CD4-positive, alpha-beta T cell treated with Interleukin-21 for 1 hour (primary cell): ENCODE results near the gene FGF11.

ENCODE experiments used
- DNase-seq: peaks from one replicate; pipeline ENCODE4 v3.0.0-alpha.2; 2020

The FGF11 gene

DNA sequence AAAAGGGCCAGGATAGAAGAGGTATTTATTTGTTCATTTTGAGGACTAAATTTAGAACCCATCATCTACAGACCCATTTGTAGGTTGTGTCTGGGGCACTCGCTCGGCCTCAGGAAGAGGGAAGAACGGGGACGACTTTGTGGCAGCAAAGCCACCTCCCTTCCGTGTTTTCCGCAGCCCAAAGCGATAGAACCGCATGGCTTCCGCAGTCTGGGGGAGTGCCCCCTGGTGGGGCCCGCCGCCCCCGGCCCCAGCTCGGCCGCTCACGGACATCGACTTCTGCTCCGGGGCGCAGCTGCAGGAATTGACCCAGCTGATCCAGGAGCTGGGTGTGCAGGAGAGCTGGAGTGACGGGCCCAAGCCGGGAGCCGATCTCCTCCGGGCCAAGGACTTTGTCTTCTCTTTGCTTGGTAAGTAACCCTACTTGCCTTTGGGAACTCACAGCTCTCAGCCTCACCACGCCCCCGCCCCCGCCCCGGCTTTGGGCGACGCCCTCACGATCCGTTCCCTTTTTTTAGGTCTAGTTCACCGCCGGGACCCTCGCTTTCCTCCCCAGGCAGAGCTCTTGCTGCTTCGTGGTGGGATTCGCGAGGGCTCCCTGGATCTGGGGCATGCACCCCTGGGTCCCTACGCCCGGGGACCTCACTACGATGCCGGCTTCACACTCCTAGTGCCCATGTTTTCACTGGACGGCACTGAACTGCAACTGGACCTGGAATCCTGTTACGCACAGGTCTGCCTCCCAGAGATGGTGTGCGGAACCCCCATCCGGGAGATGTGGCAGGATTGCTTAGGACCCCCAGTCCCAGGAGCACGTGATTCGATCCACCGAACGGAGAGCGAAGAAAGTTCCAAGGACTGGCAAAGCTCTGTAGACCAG is 3.4 kb upstream of the FGF11 start:
- DNase-seq, result no peak

GRCh38 chr17:7436556-7437368 is 2.5 kb upstream of the FGF11 start:
- peak; percentile 84 for DNase-seq

DNA sequence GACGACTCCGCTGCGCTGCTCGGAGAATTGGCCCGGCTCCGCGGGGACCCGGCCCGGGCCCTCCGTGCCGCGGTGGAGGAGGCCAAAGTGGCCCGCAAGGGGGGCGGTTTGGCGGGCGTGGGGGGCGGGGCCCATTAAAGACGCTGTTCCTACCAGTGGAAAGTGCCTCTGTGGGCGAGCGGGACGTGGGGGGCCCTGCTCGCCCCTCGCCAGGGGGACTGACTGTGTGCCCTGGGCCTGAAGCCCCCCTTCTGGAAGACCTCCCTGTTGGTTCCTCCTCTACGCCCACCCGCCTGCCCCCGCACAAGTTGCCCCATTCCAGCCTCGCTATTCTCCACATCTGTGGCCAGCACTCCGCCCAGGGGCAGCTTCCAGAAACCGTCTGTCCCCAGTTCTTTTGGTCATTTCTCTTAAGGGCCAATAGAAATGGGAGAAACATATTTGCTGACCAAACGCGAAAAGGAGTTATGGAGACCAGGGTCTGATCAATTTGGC is 1.9 kb upstream of the FGF11 start:
- no peak for DNase-seq

GRCh38 chr17:7437950-7438614 is 1.2 kb upstream of the FGF11 start:
- peak; percentile 49 for DNase-seq

- no peak for DNase-seq
Observed at GRCh38 chr17:7438656-7439460, 454 bp upstream of the FGF11 start.

DNA sequence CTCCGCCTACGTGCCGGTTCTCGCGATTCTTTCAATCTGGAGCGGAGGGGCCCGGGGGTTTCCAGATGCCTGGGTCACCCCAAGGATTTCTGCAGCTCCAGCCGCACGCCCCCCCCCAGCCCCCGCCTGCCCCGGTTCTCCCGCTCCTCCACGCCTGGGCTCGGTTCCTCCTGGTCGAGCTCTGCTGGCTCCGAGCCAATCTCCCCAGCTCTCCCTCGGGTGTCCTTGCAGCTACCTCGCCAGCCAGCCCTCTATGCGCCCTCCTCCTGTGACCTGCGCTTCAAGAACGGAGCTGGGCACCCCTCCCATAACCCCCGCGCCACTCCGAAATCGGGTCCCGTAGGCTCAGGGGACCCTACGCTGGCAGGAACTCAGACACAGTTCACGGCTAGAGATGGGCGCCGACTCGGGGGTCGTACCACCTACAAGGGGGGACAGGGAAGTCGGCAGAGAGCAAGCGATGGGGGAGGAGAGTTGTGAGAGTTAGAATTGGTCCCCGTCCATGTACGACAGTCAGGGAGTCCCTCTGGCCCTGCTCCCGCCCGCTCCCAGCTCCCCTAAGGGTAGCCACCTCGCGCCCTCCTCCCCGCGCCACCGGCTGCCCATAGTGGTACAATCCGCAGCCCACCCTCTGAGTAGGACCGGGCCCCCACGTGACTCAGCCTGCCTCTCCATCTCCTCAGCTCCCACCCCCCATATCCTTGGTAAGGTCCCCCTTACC is 961 bp downstream of the FGF11 start:
- peak; percentile 38 for DNase-seq

DNA sequence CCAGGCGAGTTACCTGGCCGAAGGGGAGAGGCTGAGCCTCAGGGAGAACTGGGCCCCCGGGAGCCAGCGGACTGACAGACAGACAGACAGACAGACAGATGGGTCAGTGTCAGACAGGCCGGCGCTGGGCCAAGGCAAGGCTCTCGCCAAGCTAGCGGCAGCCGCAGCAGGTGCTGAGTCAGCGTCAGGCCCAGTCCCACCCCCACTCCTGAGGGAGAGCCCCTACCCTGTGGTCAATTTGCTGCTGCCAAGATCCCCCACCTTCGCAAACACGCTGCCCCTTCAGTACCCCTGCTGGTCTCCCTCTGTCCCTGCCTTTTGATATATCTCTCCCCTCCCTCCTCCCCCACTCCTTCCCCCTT is 1.5 kb downstream of the FGF11 start:
- DNase-seq, result no peak

- no peak for DNase-seq
Observed at GRCh38 chr17:7441266-7441665, 2.0 kb downstream of the FGF11 start.

DNA sequence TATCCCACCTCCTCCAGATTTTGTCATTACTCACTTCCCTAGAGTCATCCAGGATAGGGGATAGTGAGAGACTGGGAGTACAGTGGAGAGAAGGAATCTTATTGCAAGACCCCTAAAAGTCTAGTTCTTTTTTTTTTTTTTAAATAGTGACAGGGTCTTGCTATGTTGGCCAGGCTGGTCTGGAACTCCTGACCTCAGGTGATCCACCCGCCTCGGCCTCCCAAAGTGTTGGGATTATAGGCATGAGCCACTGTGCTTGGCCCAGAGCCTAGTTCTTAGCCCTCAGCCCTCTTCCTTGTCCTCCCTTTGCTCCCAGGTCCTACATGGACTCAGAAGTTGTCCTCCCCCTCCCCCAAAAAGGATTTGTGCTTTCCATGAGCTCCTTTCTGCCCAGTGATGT is 2.8 kb downstream of the FGF11 start:
- DNase-seq, result no peak

- no peak for DNase-seq
Observed at GRCh38 chr17:7443499-7444485, 4.5 kb downstream of the FGF11 start.

- no peak for DNase-seq
Observed at GRCh38 chr17:7444682-7445618, 5.6 kb downstream of the FGF11 start, which contains the start of gene CHRNB1. CHRNB1 (plus strand) TSS chr17:7445061; CDS start chr17:7445128, 67 bp downstream.

GRCh38 chr17:7445619-7445968 is 6.3 kb downstream of the FGF11 start:
- peak; percentile 39 for DNase-seq

GRCh38 chr17:7448461-7448860 is 9.1 kb downstream of the FGF11 start:
- DNase-seq, result no peak

- no peak for DNase-seq
Observed at GRCh38 chr17:7459961-7460545, 20.7 kb downstream of the FGF11 start.

GRCh38 chr17:7460850-7461660 is 21.7 kb downstream of the FGF11 start:
- DNase-seq, result no peak

DNA sequence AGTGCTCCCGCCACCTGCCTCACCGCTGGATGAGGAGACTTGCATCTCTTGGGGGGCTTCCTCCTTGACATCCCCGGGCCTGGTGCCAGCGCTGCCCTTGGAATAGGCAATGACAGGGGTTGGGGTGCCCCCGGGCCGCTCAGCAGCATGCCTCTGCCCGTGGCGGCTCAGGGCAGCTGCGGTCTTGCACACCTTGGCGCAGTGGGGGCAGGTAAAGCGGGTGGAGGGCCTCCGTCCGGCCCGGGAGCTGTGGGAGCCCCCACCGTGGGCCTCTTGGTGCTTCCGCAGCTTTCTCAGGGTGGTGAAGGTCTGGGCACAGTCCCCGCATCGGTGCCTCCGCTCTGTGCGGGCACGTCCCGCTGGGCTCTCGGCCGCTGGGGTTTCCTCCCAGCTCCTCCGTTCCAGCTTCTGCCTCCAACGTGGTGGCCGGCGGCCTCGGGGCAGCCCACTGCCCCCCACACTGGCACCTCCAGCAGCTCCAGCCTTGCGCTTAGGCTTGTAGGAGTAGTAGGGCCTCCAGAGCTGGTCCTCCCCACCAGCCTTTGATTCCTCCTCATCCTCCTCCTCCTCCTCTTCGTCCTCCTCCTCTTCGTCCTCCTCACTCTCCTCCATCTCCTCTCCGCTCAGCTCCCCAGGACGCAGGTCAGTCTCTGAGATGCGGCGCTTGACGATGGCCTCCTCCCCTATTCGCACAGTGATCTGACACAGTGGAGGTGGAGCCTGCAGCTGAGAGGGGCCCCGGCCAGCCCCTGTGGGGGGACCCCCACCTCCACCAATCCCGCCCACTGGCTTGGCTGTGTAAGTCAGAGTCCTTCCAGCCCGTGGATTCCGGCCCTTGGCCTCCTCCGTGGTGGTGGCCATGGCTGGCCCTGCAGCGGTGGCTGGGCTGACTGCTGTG is 23.4 kb downstream of the FGF11 start:
- DNase-seq, result no peak

DNA sequence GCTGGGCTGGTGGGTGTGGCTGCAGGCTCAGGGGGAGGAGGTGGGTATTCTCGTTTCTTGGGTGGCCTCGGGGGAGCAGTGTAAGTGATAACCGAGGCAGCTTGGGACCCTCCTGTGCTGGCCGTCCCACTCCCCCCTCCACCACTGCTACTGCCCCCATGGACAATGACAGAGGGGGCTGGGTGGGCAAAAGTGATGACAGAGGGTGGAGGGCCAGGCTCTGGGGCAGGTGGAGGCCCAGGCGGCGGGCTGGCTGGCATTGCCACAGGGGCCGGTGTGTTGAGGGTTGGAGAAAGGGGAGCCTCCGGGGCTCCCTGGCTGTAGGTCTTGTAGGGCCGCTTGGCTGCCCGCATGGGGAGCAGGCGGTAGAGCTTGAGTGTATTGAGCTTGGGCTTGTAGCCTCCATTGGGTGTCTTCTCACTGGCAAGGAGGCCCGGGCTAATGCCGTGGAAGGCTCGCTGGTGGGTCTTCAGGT is 24.1 kb downstream of the FGF11 start:
- DNase-seq, result no peak
